ENCODE data around the gene CRELD2. TPM values are rescaled to one million over a fixed set of nuclear protein-coding genes. Genes with fewer than 3 reads are reported as not detected.

CRELD2 gene
- total and polyA plus RNA-seq, 2 of the 13 experiments (the other 11 are each of a cell fraction or from before 2014, with no cell fraction given), result 17.2 to 44.7 TPM

GRCh38 chr22:49930596-49931412 is 12.4 kb downstream of the CRELD2 start (continued):
- TF ChIP-seq ZHX1 (CRISPR knock-in tag; IDR thresholded peaks at IDR 0.05; ENCODE audit: low read depth) (no peak), ZNF280D (CRISPR knock-in tag; IDR thresholded peaks at IDR 0.05) (no peak), EZH2 (conservative IDR thresholded peaks at IDR 0.05; ENCODE audit: low read depth, low read length) (no peak), NONO (IDR thresholded peaks at IDR 0.05) (no peak), NONO (CRISPR knock-in tag; conservative IDR thresholded peaks at IDR 0.05) (no peak), NCOR1 (IDR thresholded peaks at IDR 0.05; ENCODE audit: borderline replicate concordance, low read length) (no peak), NPAS2 (CRISPR knock-in tag; IDR thresholded peaks at IDR 0.05; ENCODE audit: borderline replicate concordance) (no peak), ZNF792 (CRISPR knock-in tag; IDR thresholded peaks at IDR 0.05) (0 out of 2 replicates have a peak, but pooled peaks have one; percentile 46), ZNF343 (CRISPR knock-in tag; IDR thresholded peaks at IDR 0.05) (no peak), ZNF784 (CRISPR knock-in tag; IDR thresholded peaks at IDR 0.05; ENCODE audit: borderline replicate concordance) (no peak), MED1 (CRISPR knock-in tag; IDR thresholded peaks at IDR 0.05) (0 out of 2 replicates have a peak, but pooled peaks have one; percentile 39), ZFAT (CRISPR knock-in tag; conservative IDR thresholded peaks at IDR 0.05) (no peak), TRIM24 (CRISPR knock-in tag; IDR thresholded peaks at IDR 0.05) (no peak), ZNF326 (CRISPR knock-in tag; IDR thresholded peaks at IDR 0.05; ENCODE audit: borderline replicate concordance) (0 out of 2 replicates have a peak, but pooled peaks have one; percentile 44), ADNP (CRISPR knock-in tag; IDR thresholded peaks at IDR 0.05) (no peak), PRPF4 (IDR thresholded peaks at IDR 0.05; ENCODE audit: low read depth, low read length, poor library complexity, severe bottlenecking) (no peak), KDM1A (CRISPR knock-in tag; IDR thresholded peaks at IDR 0.05) (no peak), JUN (CRISPR knock-in tag; IDR thresholded peaks at IDR 0.05) (no peak), MTA1 (CRISPR knock-in tag; IDR thresholded peaks at IDR 0.05; ENCODE audit: borderline replicate concordance) (no peak), NFATC3 (CRISPR knock-in tag; IDR thresholded peaks at IDR 0.05) (no peak), MAF1 (CRISPR knock-in tag; IDR thresholded peaks at IDR 0.05; ENCODE audit: borderline replicate concordance) (no peak), HIC2 (CRISPR knock-in tag; IDR thresholded peaks at IDR 0.05; ENCODE audit: low read depth) (peak; percentile 79), FOXK2 (IDR thresholded peaks at IDR 0.05) (no peak)

Measured in HepG2 (cell line).